RWPE1 (cell line): ENCODE results near the gene IFNA13.

Experiments
- CTCF ChIA-PET: fragments of 350-600 bp; sonication (Branson Sonifier 250); formaldehyde crosslinking; extraction: SDS; loops from one replicate; lab custom pipeline; 2021; lab: Yijun Ruan, JAX
- POLR2A ChIA-PET: fragments of 400-600 bp; formaldehyde crosslinking; extraction: SDS; loops from one replicate; lab custom pipeline; 2020; ENCODE audit warnings: antibody characterized with exemption; ENCODE audit not compliant: low non-redundant PET; lab: Yijun Ruan, JAX
- DNase-seq: peaks from one replicate; pipeline ENCODE4 v3.0.0; 2012; ENCODE audit warnings: low spot score
- H3K27ac ChIP-seq: fragments of 450-650 bp; 2 replicates; pipeline ENCODE4 v1.5.1; 2017
- TF ChIP-seq, protein P1 (sequence below): fragments of 450-650 bp; conservative IDR thresholded peaks from 2 replicates; pipeline ENCODE4 v1.5.1; 2017; ENCODE audit warnings: low read depth, mild to moderate bottlenecking

The IFNA13 gene

GRCh38 chr9:21334701-21335632 is 32.9 kb downstream of the IFNA13 start, which contains the start of gene KLHL9:
KLHL9 (minus strand) TSS chr9:21335404; CDS start chr9:21334859, 545 bp downstream.
- TF ChIP-seq, protein P1, sequence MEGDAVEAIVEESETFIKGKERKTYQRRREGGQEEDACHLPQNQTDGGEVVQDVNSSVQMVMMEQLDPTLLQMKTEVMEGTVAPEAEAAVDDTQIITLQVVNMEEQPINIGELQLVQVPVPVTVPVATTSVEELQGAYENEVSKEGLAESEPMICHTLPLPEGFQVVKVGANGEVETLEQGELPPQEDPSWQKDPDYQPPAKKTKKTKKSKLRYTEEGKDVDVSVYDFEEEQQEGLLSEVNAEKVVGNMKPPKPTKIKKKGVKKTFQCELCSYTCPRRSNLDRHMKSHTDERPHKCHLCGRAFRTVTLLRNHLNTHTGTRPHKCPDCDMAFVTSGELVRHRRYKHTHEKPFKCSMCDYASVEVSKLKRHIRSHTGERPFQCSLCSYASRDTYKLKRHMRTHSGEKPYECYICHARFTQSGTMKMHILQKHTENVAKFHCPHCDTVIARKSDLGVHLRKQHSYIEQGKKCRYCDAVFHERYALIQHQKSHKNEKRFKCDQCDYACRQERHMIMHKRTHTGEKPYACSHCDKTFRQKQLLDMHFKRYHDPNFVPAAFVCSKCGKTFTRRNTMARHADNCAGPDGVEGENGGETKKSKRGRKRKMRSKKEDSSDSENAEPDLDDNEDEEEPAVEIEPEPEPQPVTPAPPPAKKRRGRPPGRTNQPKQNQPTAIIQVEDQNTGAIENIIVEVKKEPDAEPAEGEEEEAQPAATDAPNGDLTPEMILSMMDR: no peak
- peak; percentile 98 for DNase-seq
- peak within 1 kb of the TSS; percentile 92 for H3K27ac ChIP-seq
- CTCF ChIA-PET: interaction anchor here (0.6 to 1.5 kb wide), 2 partner anchors 35 to 374 kb away, joined by 4 to 5 read pairs; no protein-coding TSS in a partner anchor
- POLR2A ChIA-PET: interaction anchor here (0.6 kb wide), 1 partner anchor 144 kb away, joined by 3 read pairs; no protein-coding TSS in a partner anchor

GRCh38 chr9:21333226-21333625 is 34.6 kb downstream of the IFNA13 start:
- H3K27ac ChIP-seq: no peak overlapping the region
- TF ChIP-seq, protein P1: no peak
- no peak for DNase-seq
- POLR2A ChIA-PET: no interaction called here
- CTCF ChIA-PET: no interaction called here

- ChIA-PET CTCF (no interaction called here), POLR2A (no interaction called here)
- TF ChIP-seq, protein P1: no peak
- H3K27ac ChIP-seq: no peak overlapping the region
- DNase-seq: no peak
Observed at GRCh38 chr9:21331676-21332402, 36.0 kb downstream of the IFNA13 start.

- H3K27ac ChIP-seq: no peak overlapping the region
- TF ChIP-seq, protein P1: peak; percentile 89
- POLR2A ChIA-PET: no interaction called here
- CTCF ChIA-PET: interaction anchor here (0.6 to 1.8 kb wide), 7 partner anchors 48 to 611 kb away, joined by 3 to 8 read pairs (median 3); no protein-coding TSS in a partner anchor
- DNase-seq: peak; percentile 42
Observed at GRCh38 chr9:21326526-21327139, 41.2 kb downstream of the IFNA13 start.

- POLR2A ChIA-PET: no interaction called here
- no peak overlapping the region for H3K27ac ChIP-seq
- CTCF ChIA-PET: interaction anchor here (0.5 to 1.5 kb wide), 2 partner anchors 30 to 110 kb away, joined by 3 to 5 read pairs; no protein-coding TSS in a partner anchor
Observed at GRCh38 chr9:21324047-21324446, 43.8 kb downstream of the IFNA13 start.

More at GRCh38 chr9:21324047-21324446, 43.8 kb downstream of the IFNA13 start:
- TF ChIP-seq, protein P1: no peak
- DNase-seq: no peak
